Measurements from ENCODE around the gene NPR3. TPM values are rescaled to one million over a fixed set of nuclear protein-coding genes. Genes with fewer than 3 reads are reported as not detected.

Gene NPR3
- total RNA-seq, 1 experiment from 2014 or later = 0.11 TPM

DNA sequence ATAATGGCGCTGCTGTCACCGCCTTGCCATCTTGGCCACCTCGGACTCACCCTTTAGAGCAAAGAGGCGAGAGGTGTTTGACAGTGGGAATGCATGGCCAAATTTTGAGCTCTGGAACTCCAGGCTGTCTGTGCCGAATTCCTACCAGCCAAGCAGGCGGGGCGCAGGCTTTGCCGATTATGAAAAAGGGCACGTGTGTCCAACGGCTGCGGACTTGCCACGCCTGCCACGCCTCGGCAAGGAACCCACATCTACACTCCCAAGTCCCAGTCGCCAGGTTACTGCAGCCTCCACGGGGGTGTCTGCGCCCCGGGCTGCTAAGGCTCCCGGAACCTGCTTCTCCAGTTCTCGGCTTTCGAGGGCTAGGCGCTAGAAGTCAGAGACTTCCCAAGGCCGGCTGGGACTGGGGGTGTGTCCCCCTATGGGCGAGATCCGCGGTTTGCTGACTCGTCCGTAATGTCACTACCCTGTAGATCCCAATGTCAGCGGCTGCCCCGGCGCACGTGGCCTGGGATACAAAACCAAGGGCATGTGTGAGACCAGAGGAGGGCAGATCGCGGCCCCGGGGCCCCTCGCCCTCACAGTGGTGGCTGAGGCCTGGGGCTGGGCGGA lies 2.8 kb downstream of the NPR3 start:
- Histone ChIP-seq H3K9me2 (replicated peaks; ENCODE audit: insufficient read depth, low read length) (no peaks in the 10 kb centered on the region), H2AFZ (ENCODE audit: low read length) (no peak overlapping the region), H3K9me3 (ENCODE audit: low read length) (no peaks in the 10 kb centered on the region), H3K27ac (ENCODE audit: low read length) (no peak overlapping the region), H3K79me2 (ENCODE audit: low read length) (no peaks in the 10 kb centered on the region), H3K4me2 (ENCODE audit: low read depth, low read length, poor library complexity, severe bottlenecking) (no peak overlapping the region), H3K36me3 (ENCODE audit: insufficient read depth, low read length) (no peaks in the 10 kb centered on the region), H4K20me1 (ENCODE audit: insufficient read depth, low read depth, low read length) (no peaks in the 10 kb centered on the region), H3K4me1 (ENCODE audit: low read length) (no peaks in the 10 kb centered on the region), H3K27me3 (ENCODE audit: low read length) (no peaks in the 10 kb centered on the region), H3K4me3 (ENCODE audit: low read length) (no peak overlapping the region), H3K9ac (ENCODE audit: low read length) (no peak overlapping the region)
- no peak for DNase-seq

GRCh38 chr5:32714836-32715235 lies 3.7 kb downstream of the NPR3 start:
- H3K9me3 ChIP-seq (ENCODE audit: low read length) = no peaks in the 10 kb centered on the region
- no peak overlapping the region for H3K9ac ChIP-seq (ENCODE audit: low read length)
- H3K79me2 ChIP-seq (ENCODE audit: low read length) = no peaks in the 10 kb centered on the region
- no peaks in the 10 kb centered on the region for H3K4me1 ChIP-seq (ENCODE audit: low read length)
- H3K27me3 ChIP-seq (ENCODE audit: low read length) = no peaks in the 10 kb centered on the region
- H3K36me3 ChIP-seq (ENCODE audit: insufficient read depth, low read length) = no peaks in the 10 kb centered on the region
- H3K27ac ChIP-seq (ENCODE audit: low read length) = no peak overlapping the region
- no peaks in the 10 kb centered on the region for H3K9me2 ChIP-seq (replicated peaks; ENCODE audit: insufficient read depth, low read length)
- H2AFZ ChIP-seq (ENCODE audit: low read length) = no peak overlapping the region
- no peak overlapping the region for H3K4me2 ChIP-seq (ENCODE audit: low read depth, low read length, poor library complexity, severe bottlenecking)
- no peaks in the 10 kb centered on the region for H4K20me1 ChIP-seq (ENCODE audit: insufficient read depth, low read depth, low read length)
- DNase-seq = no peak
- no peak overlapping the region for H3K4me3 ChIP-seq (ENCODE audit: low read length)

GRCh38 chr5:32720300-32720699 lies 9.2 kb downstream of the NPR3 start:
- no peaks in the 10 kb centered on the region for H3K79me2 ChIP-seq (ENCODE audit: low read length)
- H3K36me3 ChIP-seq (ENCODE audit: insufficient read depth, low read length) = no peaks in the 10 kb centered on the region
- H3K27me3 ChIP-seq (ENCODE audit: low read length) = no peaks in the 10 kb centered on the region
- H3K27ac ChIP-seq (ENCODE audit: low read length) = no peak overlapping the region
- no peaks in the 10 kb centered on the region for H4K20me1 ChIP-seq (ENCODE audit: insufficient read depth, low read depth, low read length)
- H2AFZ ChIP-seq (ENCODE audit: low read length) = no peak overlapping the region
- H3K9ac ChIP-seq (ENCODE audit: low read length) = no peak overlapping the region
- no peak overlapping the region for H3K4me3 ChIP-seq (ENCODE audit: low read length)
- H3K9me3 ChIP-seq (ENCODE audit: low read length) = no peaks in the 10 kb centered on the region
- H3K4me1 ChIP-seq (ENCODE audit: low read length) = no peaks in the 10 kb centered on the region
- H3K9me2 ChIP-seq (replicated peaks; ENCODE audit: insufficient read depth, low read length) = no peaks in the 10 kb centered on the region
- no peak for DNase-seq
- no peak overlapping the region for H3K4me2 ChIP-seq (ENCODE audit: low read depth, low read length, poor library complexity, severe bottlenecking)

DNA sequence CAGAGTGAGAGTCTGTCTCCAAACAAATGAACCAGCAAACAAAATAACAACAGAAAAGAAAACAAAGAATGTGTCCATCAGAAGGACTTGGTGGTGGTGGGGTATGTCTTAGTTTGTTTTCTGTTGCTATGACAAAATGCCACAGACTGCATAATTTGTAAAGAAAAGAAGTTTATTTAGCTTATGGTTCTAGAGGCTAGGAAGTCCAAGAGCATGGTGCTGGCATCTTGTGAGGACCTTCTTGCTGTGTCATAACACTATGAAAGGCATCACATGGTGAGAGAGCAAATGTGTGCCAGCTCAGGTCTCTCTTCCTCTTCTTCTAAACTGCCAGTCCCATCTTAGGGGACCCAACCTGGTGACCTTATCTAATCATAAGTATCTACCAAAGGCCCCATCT lies 10.5 kb downstream of the NPR3 start:
- H3K27ac ChIP-seq (ENCODE audit: low read length) = no peak overlapping the region
- DNase-seq = no peak
- H3K79me2 ChIP-seq (ENCODE audit: low read length) = no peaks in the 10 kb centered on the region
- no peak overlapping the region for H2AFZ ChIP-seq (ENCODE audit: low read length)
- no peaks in the 10 kb centered on the region for H3K4me1 ChIP-seq (ENCODE audit: low read length)
- H3K4me2 ChIP-seq (ENCODE audit: low read depth, low read length, poor library complexity, severe bottlenecking) = no peak overlapping the region
- no peaks in the 10 kb centered on the region for H3K27me3 ChIP-seq (ENCODE audit: low read length)
- no peaks in the 10 kb centered on the region for H3K9me2 ChIP-seq (replicated peaks; ENCODE audit: insufficient read depth, low read length)
- no peaks in the 10 kb centered on the region for H3K36me3 ChIP-seq (ENCODE audit: insufficient read depth, low read length)
- H3K9me3 ChIP-seq (ENCODE audit: low read length) = no peaks in the 10 kb centered on the region
- H4K20me1 ChIP-seq (ENCODE audit: insufficient read depth, low read depth, low read length) = no peaks in the 10 kb centered on the region
- no peak overlapping the region for H3K9ac ChIP-seq (ENCODE audit: low read length)
- no peak overlapping the region for H3K4me3 ChIP-seq (ENCODE audit: low read length)

- H3K9ac ChIP-seq (ENCODE audit: low read length) = no peak overlapping the region
- no peak overlapping the region for H3K4me2 ChIP-seq (ENCODE audit: low read depth, low read length, poor library complexity, severe bottlenecking)
- H3K36me3 ChIP-seq (ENCODE audit: insufficient read depth, low read length) = no peaks in the 10 kb centered on the region
- no peaks in the 10 kb centered on the region for H3K9me3 ChIP-seq (ENCODE audit: low read length)
- no peak overlapping the region for H3K27ac ChIP-seq (ENCODE audit: low read length)
- H3K4me1 ChIP-seq (ENCODE audit: low read length) = no peaks in the 10 kb centered on the region
- H2AFZ ChIP-seq (ENCODE audit: low read length) = no peak overlapping the region
- no peaks in the 10 kb centered on the region for H4K20me1 ChIP-seq (ENCODE audit: insufficient read depth, low read depth, low read length)
- H3K4me3 ChIP-seq (ENCODE audit: low read length) = no peak overlapping the region
- no peaks in the 10 kb centered on the region for H3K27me3 ChIP-seq (ENCODE audit: low read length)
- no peaks in the 10 kb centered on the region for H3K9me2 ChIP-seq (replicated peaks; ENCODE audit: insufficient read depth, low read length)
- DNase-seq = no peak
- no peaks in the 10 kb centered on the region for H3K79me2 ChIP-seq (ENCODE audit: low read length)
Measured at GRCh38 chr5:32722957-32723356, 11.8 kb downstream of the NPR3 start.

GRCh38 chr5:32724526-32724925 lies 13.4 kb downstream of the NPR3 start:
- H2AFZ ChIP-seq (ENCODE audit: low read length) = no peak overlapping the region
- no peak overlapping the region for H3K9ac ChIP-seq (ENCODE audit: low read length)
- H3K27me3 ChIP-seq (ENCODE audit: low read length) = no peaks in the 10 kb centered on the region
- no peaks in the 10 kb centered on the region for H3K9me2 ChIP-seq (replicated peaks; ENCODE audit: insufficient read depth, low read length)
- H3K79me2 ChIP-seq (ENCODE audit: low read length) = no peaks in the 10 kb centered on the region
- H3K4me2 ChIP-seq (ENCODE audit: low read depth, low read length, poor library complexity, severe bottlenecking) = no peak overlapping the region
- H3K36me3 ChIP-seq (ENCODE audit: insufficient read depth, low read length) = no peaks in the 10 kb centered on the region
- no peak overlapping the region for H3K27ac ChIP-seq (ENCODE audit: low read length)
- no peaks in the 10 kb centered on the region for H3K4me1 ChIP-seq (ENCODE audit: low read length)
- no peaks in the 10 kb centered on the region for H4K20me1 ChIP-seq (ENCODE audit: insufficient read depth, low read depth, low read length)
- no peaks in the 10 kb centered on the region for H3K9me3 ChIP-seq (ENCODE audit: low read length)
- no peak overlapping the region for H3K4me3 ChIP-seq (ENCODE audit: low read length)
- DNase-seq = no peak

DNA sequence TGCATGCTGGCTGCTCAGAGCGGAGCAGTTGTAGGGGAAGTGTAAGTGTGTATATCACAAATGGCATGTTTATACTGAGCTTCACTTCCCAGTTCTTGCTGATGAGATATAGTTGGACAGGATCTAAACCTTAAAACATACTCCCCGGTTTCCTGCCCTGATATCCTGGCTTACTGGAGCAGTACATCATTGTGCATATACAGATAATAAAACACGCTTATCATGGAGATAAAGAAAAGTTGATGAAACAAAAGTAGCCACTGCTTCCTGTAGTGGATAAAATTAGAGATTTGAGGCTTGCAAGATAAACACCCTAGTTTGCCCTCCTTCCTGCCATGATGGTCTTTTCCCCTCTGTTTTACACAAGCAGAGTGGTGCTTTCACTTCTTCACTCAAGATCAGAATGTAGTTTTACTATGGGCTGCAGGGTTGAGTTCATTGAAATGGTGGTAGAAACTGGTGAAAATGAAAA lies 15.0 kb downstream of the NPR3 start:
- no peaks in the 10 kb centered on the region for H3K4me1 ChIP-seq (ENCODE audit: low read length)
- H3K36me3 ChIP-seq (ENCODE audit: insufficient read depth, low read length) = no peaks in the 10 kb centered on the region
- H3K9ac ChIP-seq (ENCODE audit: low read length) = no peak overlapping the region
- H3K27ac ChIP-seq (ENCODE audit: low read length) = no peak overlapping the region
- H3K27me3 ChIP-seq (ENCODE audit: low read length) = no peaks in the 10 kb centered on the region
- H3K4me3 ChIP-seq (ENCODE audit: low read length) = no peak overlapping the region
- DNase-seq = no peak
- no peak overlapping the region for H2AFZ ChIP-seq (ENCODE audit: low read length)
- H3K79me2 ChIP-seq (ENCODE audit: low read length) = no peaks in the 10 kb centered on the region
- H4K20me1 ChIP-seq (ENCODE audit: insufficient read depth, low read depth, low read length) = no peaks in the 10 kb centered on the region
- no peak overlapping the region for H3K4me2 ChIP-seq (ENCODE audit: low read depth, low read length, poor library complexity, severe bottlenecking)
- H3K9me3 ChIP-seq (ENCODE audit: low read length) = no peaks in the 10 kb centered on the region
- no peaks in the 10 kb centered on the region for H3K9me2 ChIP-seq (replicated peaks; ENCODE audit: insufficient read depth, low read length)

DNA sequence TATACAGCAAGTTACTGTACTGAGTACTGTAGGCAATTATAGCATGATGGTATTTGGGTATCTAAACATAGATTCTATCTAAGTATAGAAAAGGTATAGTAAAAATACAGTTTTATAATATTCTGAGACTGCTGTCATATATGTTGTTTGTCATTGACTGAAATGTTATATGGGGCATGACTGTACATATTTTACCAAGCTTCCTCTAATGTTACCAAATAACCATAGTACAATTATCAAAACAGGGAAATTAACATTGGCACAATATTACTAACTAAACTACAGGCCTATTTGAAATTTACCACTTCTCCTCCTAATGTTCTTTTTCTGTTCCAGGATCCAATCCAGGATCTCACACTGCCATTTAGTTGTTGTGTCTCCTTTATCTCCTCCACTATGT lies 18.5 kb downstream of the NPR3 start:
- Histone ChIP-seq H3K9ac (ENCODE audit: low read length) (no peak overlapping the region), H3K9me2 (replicated peaks; ENCODE audit: insufficient read depth, low read length) (no peaks in the 10 kb centered on the region), H3K9me3 (ENCODE audit: low read length) (no peaks in the 10 kb centered on the region), H3K27me3 (ENCODE audit: low read length) (no peaks in the 10 kb centered on the region), H4K20me1 (ENCODE audit: insufficient read depth, low read depth, low read length) (no peaks in the 10 kb centered on the region), H3K4me1 (ENCODE audit: low read length) (no peaks in the 10 kb centered on the region), H3K27ac (ENCODE audit: low read length) (no peak overlapping the region), H2AFZ (ENCODE audit: low read length) (no peak overlapping the region), H3K36me3 (ENCODE audit: insufficient read depth, low read length) (no peaks in the 10 kb centered on the region), H3K79me2 (ENCODE audit: low read length) (no peaks in the 10 kb centered on the region), H3K4me3 (ENCODE audit: low read length) (no peak overlapping the region), H3K4me2 (ENCODE audit: low read depth, low read length, poor library complexity, severe bottlenecking) (no peak overlapping the region)
- DNase-seq = no peak
